SK-N-SH (cell line): ENCODE data around the gene TMEM187.

Source experiments
- CTCF ChIP-seq: fragments of 200-600 bp; sonication (generic); IDR thresholded peaks from 2 replicates; pipeline ENCODE4 v1.6.1; 2017; ENCODE audit warnings: antibody characterized with exemption, mild to moderate bottlenecking, moderate library complexity
- FOXM1 ChIP-seq: IDR thresholded peaks from 2 replicates; pipeline ENCODE4 v1.4.0; 2012; ENCODE audit warnings: low read depth, mild to moderate bottlenecking
- GATA2 ChIP-seq: sonication (generic); formaldehyde crosslinking; IDR thresholded peaks from 2 replicates; pipeline ENCODE4 v1.5.0; 2020; ENCODE audit warnings: mild to moderate bottlenecking, missing genetic modification reagents
- MEF2A ChIP-seq: IDR thresholded peaks from 2 replicates; pipeline ENCODE4 v1.4.0; 2012; ENCODE audit warnings: low read depth, borderline replicate concordance
- NRF1 ChIP-seq: IDR thresholded peaks from 2 replicates; pipeline ENCODE4 v1.6.1; 2012; ENCODE audit warnings: low read depth, mild to moderate bottlenecking, low read length
- POLR2AphosphoS5 ChIP-seq: IDR thresholded peaks from 2 replicates; pipeline ENCODE4 v1.6.1; 2012; ENCODE audit warnings: low read depth, low read length
- SIN3A ChIP-seq: IDR thresholded peaks from 2 replicates; pipeline ENCODE4 v1.6.1; 2012; ENCODE audit warnings: low read depth, mild to moderate bottlenecking, low read length, moderate library complexity, borderline replicate concordance

- TF ChIP-seq CTCF (no peak), POLR2AphosphoS5 (no peak), GATA2 (CRISPR knock-in tag) (no peak), SIN3A (no peak), MEF2A (no peak), FOXM1 (no peak), NRF1 (no peak)
Measured at GRCh38 chrX:153966841-153967535, 5.6 kb upstream of the TMEM187 start.
